Measurements from ENCODE around the gene UNC79. TPM values are rescaled to one million over a fixed set of nuclear protein-coding genes. Genes with fewer than 3 reads are reported as not detected.
"Not testable (repeated sequence)": the region's sequence is repeated elsewhere in the genome, so short reads cannot be mapped to it uniquely, and the experiment has no call there.

Gene UNC79
- total RNA-seq = 1 to 10 TPM in 1 of 2 donors, under 1 TPM in 1; 0.78 to 3.3 TPM

DNA sequence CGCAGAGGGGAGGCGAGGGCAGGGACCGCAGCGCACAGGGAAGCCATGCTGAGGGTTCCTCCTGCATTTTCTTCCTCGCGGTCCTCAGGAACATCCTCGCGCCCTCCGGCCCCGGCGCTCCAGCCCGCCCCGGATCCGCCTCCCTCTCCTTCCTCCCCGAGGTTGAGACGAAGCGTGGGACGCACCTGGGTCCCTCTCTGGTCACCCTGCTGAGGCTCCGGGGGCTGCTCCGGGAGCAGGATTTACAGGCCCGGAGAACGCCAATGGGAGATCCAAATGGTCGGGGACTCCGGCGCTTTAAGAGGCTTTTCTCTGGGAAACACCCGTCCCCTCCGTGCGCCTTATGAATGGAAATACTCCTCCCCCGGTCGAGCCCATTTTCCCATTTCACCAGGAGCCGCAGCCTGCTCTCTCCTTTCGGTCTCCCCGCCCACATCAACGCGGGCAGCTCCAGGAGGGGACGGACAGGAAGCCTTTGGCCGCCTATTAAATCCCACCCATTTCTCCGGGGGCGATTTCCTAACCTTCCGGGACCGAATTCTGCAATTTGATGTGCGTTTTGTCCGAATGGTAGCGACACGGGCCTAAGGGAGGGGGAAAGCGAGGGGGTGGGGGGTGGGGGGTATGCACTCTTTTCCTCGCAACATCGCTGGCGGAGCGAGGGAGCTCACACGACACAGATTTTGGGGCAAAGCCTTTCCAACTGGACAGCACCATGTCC, at the start of gene UNC79:
Gene UNC79, plus strand, starts transcription at position 625 of the 721 bp plus-strand sequence. Its CDS starts 91 bp downstream, at position 716.
- no peaks in the 10 kb centered on the region for H3K36me3 ChIP-seq (replicated peaks in 1 of 2; ENCODE audit: insufficient read depth in 1 of 2, low read depth in 2 of 2)
- H3K9me3 ChIP-seq = no peaks in the 10 kb centered on the region
- peaks cover 9% of the 10 kb centered on the region for H3K4me1 ChIP-seq
- WGBS, 2 donors = 1% methylated on average over 26 to 47 of the region's 51 CpGs
- peak within 1 kb of the TSS; percentile 42 to 45 for H3K4me3 ChIP-seq
- DNase-seq (peak; percentile 39 to 70 (median 59)), ATAC-seq (peak; percentile 59)
- TF ChIP-seq POLR2A (IDR thresholded peaks at IDR 0.05) (peak in 1 of 3 donors; percentile 21), CTCF (IDR thresholded peaks at IDR 0.05) (no peak)
- intact Hi-C loops (cut with DNase I) = no loop called here
- H3K27me3 ChIP-seq = no peaks in the 10 kb centered on the region
- H3K27ac ChIP-seq = peak within 1 kb of the TSS in 3 of 4 donors; percentile 15 to 76 (median 49)

GRCh38 chr14:93381644-93382043, 49.1 kb upstream of the UNC79 start:
- Histone ChIP-seq H3K4me3 (no peak overlapping the region), H3K9me3 (no peaks in the 10 kb centered on the region), H3K27ac (no peak overlapping the region), H3K36me3 (replicated peaks in 1 of 2; ENCODE audit: insufficient read depth in 1 of 2, low read depth in 2 of 2) (no peaks in the 10 kb centered on the region), H3K4me1 (no peaks in the 10 kb centered on the region), H3K27me3 (no peaks in the 10 kb centered on the region)
- DNase-seq = no peak
- intact Hi-C loops (cut with DNase I) = no loop called here
- ATAC-seq = no peak
- TF ChIP-seq CTCF (IDR thresholded peaks at IDR 0.05) (no peak), POLR2A (IDR thresholded peaks at IDR 0.05) (no peak)
- 41 to 45% methylated on average over 1 of the region's 1 CpG for WGBS, 2 donors

- 41 to 61% methylated on average over 1 of the region's 1 CpG for WGBS, 2 donors
These were observed 46.5 kb upstream of the UNC79 start for GRCh38 chr14:93384256-93384655.

GRCh38 chr14:93395231-93395630, 35.5 kb upstream of the UNC79 start:
- TF ChIP-seq POLR2A (IDR thresholded peaks at IDR 0.05) (no peak), CTCF (IDR thresholded peaks at IDR 0.05) (no peak)
- no peaks in the 10 kb centered on the region for H3K27me3 ChIP-seq
- H3K27ac ChIP-seq = no peak overlapping the region
- no peaks in the 10 kb centered on the region for H3K4me1 ChIP-seq
- ATAC-seq (no peak), DNase-seq (peak in 1 of 4 donors; percentile 7)
- H3K9me3 ChIP-seq = peaks cover 0 to 8% (median 0%) of the 10 kb centered on the region in 3 donors
- intact Hi-C loops (cut with DNase I) = no loop called here
- H3K4me3 ChIP-seq = no peak overlapping the region
- no peaks in the 10 kb centered on the region for H3K36me3 ChIP-seq (replicated peaks in 1 of 2; ENCODE audit: insufficient read depth in 1 of 2, low read depth in 2 of 2)

More at GRCh38 chr14:93384256-93384655, 46.5 kb upstream of the UNC79 start:
- H3K36me3 ChIP-seq (replicated peaks in 1 of 2; ENCODE audit: insufficient read depth in 1 of 2, low read depth in 2 of 2); H3K4me1 ChIP-seq; intact Hi-C loops (cut with DNase I); H3K27ac ChIP-seq; H3K27me3 ChIP-seq; H3K4me3 ChIP-seq; DNase-seq; H3K9me3 ChIP-seq; ATAC-seq: not testable (repeated sequence)

DNA sequence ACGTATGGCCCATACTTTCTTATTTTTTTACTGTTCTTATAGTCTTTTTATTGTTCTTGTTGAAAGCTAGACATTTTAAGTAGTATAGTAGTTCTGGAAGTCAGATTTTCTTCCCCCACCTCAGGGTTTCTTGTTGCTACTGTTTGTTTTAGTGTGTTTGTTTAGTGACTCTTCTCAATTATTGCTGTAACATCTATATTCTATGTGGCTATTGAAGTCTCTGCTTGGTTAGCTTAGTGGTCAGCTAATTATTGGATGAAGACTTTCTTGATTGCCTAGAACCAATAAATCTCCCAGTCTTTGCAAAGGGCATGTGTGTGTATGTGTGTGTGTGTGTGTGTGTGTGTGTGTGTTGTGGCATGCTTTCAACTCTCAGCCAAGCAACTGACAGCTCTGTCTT, 34.3 kb upstream of the UNC79 start:
- H3K9me3 ChIP-seq = peaks cover 0 to 8% (median 0%) of the 10 kb centered on the region in 3 donors
- no peak for ATAC-seq
- TF ChIP-seq CTCF (IDR thresholded peaks at IDR 0.05) (no peak), POLR2A (IDR thresholded peaks at IDR 0.05) (no peak)
- DNase-seq = no peak
- no peaks in the 10 kb centered on the region for H3K27me3 ChIP-seq
- no peaks in the 10 kb centered on the region for H3K36me3 ChIP-seq (replicated peaks in 1 of 2; ENCODE audit: insufficient read depth in 1 of 2, low read depth in 2 of 2)
- no peak overlapping the region for H3K4me3 ChIP-seq
- intact Hi-C loops (cut with DNase I) = no loop called here
- 94 to 97% methylated on average over 1 of the region's 1 CpG for WGBS, 2 donors
- H3K27ac ChIP-seq = no peak overlapping the region
- H3K4me1 ChIP-seq = no peaks in the 10 kb centered on the region
